H9 (cell line): Measurements from ENCODE around the gene C3. TPM values are rescaled to one million over a fixed set of nuclear protein-coding genes. Genes with fewer than 3 reads are reported as not detected.

Experiments
- DNase-seq: peaks from one replicate; pipeline ENCODE4 v3.0.0-alpha.2; 2017
- H2AFZ ChIP-seq: one replicate; pipeline ENCODE4 v1.6.1; 2013; ENCODE audit warnings: mild to moderate bottlenecking, low read length, control low read depth, moderate library complexity
- H2AK5ac ChIP-seq: 2 replicates; pipeline ENCODE4 v1.6.1; 2013; ENCODE audit warnings: low read length, control low read depth, mixed read lengths; ENCODE audit not compliant: insufficient read length
- H2BK120ac ChIP-seq: one replicate; pipeline ENCODE4 v1.6.1; 2013; ENCODE audit warnings: low read depth, mild to moderate bottlenecking, low read length, control low read depth, inconsistent platforms; ENCODE audit not compliant: poor library complexity, severe bottlenecking
- H2BK12ac ChIP-seq: 2 replicates; pipeline ENCODE4 v1.6.1; 2013; ENCODE audit warnings: low read length, control low read depth, mixed read lengths, low read depth; ENCODE audit not compliant: insufficient read length
- H2BK15ac ChIP-seq: 2 replicates; pipeline ENCODE4 v1.6.1; 2013; ENCODE audit warnings: low read depth, low read length, control low read depth
- H2BK20ac ChIP-seq: one replicate; pipeline ENCODE4 v1.6.1; 2013; ENCODE audit warnings: low read depth, mild to moderate bottlenecking, low read length, control low read depth, inconsistent platforms; ENCODE audit not compliant: poor library complexity, severe bottlenecking
- H2BK5ac ChIP-seq: 2 replicates; pipeline ENCODE4 v1.6.1; 2013; ENCODE audit warnings: low read length, control low read depth, mixed read lengths; ENCODE audit not compliant: insufficient read length
- H3K14ac ChIP-seq: 2 replicates; pipeline ENCODE4 v1.6.1; 2013; ENCODE audit warnings: low read length, control low read depth; ENCODE audit not compliant: insufficient read depth
- H3K18ac ChIP-seq: 2 replicates; pipeline ENCODE4 v1.6.1; 2013; ENCODE audit warnings: low read depth, mild to moderate bottlenecking, mixed read lengths, low read length, control low read depth; ENCODE audit not compliant: insufficient read length
- H3K23ac ChIP-seq: 2 replicates; pipeline ENCODE4 v1.6.1; 2013; ENCODE audit warnings: low read length, control low read depth, mixed read lengths, low read depth; ENCODE audit not compliant: insufficient read length
- H3K23me2 ChIP-seq: 2 replicates; pipeline ENCODE4 v1.6.1; 2013; ENCODE audit warnings: low read depth, mild to moderate bottlenecking, mixed read lengths, low read length, control low read depth; ENCODE audit not compliant: insufficient read length, poor library complexity, severe bottlenecking
- H3K27ac ChIP-seq: 2 replicates; pipeline ENCODE4 v1.5.1; 2013; ENCODE audit warnings: low read length, control low read depth, mixed read lengths, low read depth; ENCODE audit not compliant: insufficient read length
- H3K27me3 ChIP-seq: 2 replicates; pipeline ENCODE4 v1.6.1; 2013; ENCODE audit warnings: low read length, control low read depth, inconsistent platforms; ENCODE audit not compliant: insufficient read depth
- H3K4ac ChIP-seq: 2 replicates; pipeline ENCODE4 v1.6.1; 2013; ENCODE audit warnings: low read depth, mild to moderate bottlenecking, control low read depth, inconsistent platforms, low read length, moderate library complexity
- H3K4me1 ChIP-seq: 2 replicates; pipeline ENCODE4 v1.6.1; 2013; ENCODE audit warnings: low read length, control low read depth, inconsistent platforms; ENCODE audit not compliant: insufficient read depth
- H3K4me2 ChIP-seq: 2 replicates; pipeline ENCODE4 v1.6.1; 2013; ENCODE audit warnings: low read length, control low read depth, mixed read lengths; ENCODE audit not compliant: insufficient read length, insufficient read depth
- H3K56ac ChIP-seq: 2 replicates; pipeline ENCODE4 v1.6.1; 2013; ENCODE audit warnings: low read depth, mild to moderate bottlenecking, mixed read lengths, low read length, control low read depth; ENCODE audit not compliant: insufficient read length
- H3K79me1 ChIP-seq: 2 replicates; pipeline ENCODE4 v1.6.1; 2013; ENCODE audit warnings: low read depth, mild to moderate bottlenecking, moderate library complexity, low read length, control low read depth, inconsistent platforms; ENCODE audit not compliant: insufficient read depth, poor library complexity, severe bottlenecking
- H3K79me2 ChIP-seq: 2 replicates; pipeline ENCODE4 v1.6.1; 2013; ENCODE audit warnings: low read length, control low read depth, inconsistent platforms; ENCODE audit not compliant: insufficient read depth
- H3K9ac ChIP-seq: 2 replicates; pipeline ENCODE4 v1.6.1; 2013; ENCODE audit warnings: low read length, control low read depth, mixed read lengths; ENCODE audit not compliant: insufficient read length; ENCODE audit errors: extremely low read depth
- H3K9me3 ChIP-seq: one replicate; pipeline ENCODE4 v1.6.1; 2013; ENCODE audit warnings: low read depth, low read length, inconsistent platforms; ENCODE audit not compliant: control insufficient read depth
- H3T11ph ChIP-seq: one replicate; pipeline ENCODE4 v1.6.1; 2013; ENCODE audit warnings: mild to moderate bottlenecking, low read length, control low read depth, inconsistent platforms
- H4K20me1 ChIP-seq: one replicate; pipeline ENCODE4 v1.6.1; 2013; ENCODE audit not compliant: control insufficient read depth, insufficient read length, insufficient read depth
- H4K5ac ChIP-seq: 2 replicates; pipeline ENCODE4 v1.6.1; 2013; ENCODE audit warnings: low read depth, mild to moderate bottlenecking, mixed read lengths, low read length, control low read depth; ENCODE audit not compliant: insufficient read length
- H4K8ac ChIP-seq: replicated peaks from 2 replicates; pipeline ENCODE4 v1.6.1; 2013; ENCODE audit warnings: low read length, control low read depth, mixed read lengths, low read depth; ENCODE audit not compliant: insufficient read length
- H4K91ac ChIP-seq: 2 replicates; pipeline ENCODE4 v1.6.1; 2013; ENCODE audit warnings: low read depth, mild to moderate bottlenecking, moderate library complexity, mixed read lengths, low read length, control low read depth; ENCODE audit not compliant: insufficient read length
- H3K27ac Mint-ChIP-seq, 3 experiments: 2 replicates in 2 of 3; 3 replicates in 1 of 3; pipeline ENCODE4 v1.8.0; 2020 to 2021; ENCODE audit warnings: mixed read lengths in 3 of 3, mild to moderate bottlenecking in 1 of 3, moderate library complexity in 1 of 3
- H3K27me3 Mint-ChIP-seq: 2 replicates; pipeline ENCODE4 v1.8.0; 2021; ENCODE audit warnings: low read depth, mild to moderate bottlenecking, moderate library complexity, mixed read lengths
- H3K36me3 Mint-ChIP-seq, 3 experiments: 2 replicates in 2 of 3; 3 replicates in 1 of 3; pipeline ENCODE4 v1.8.0; 2020 to 2021; ENCODE audit warnings: low read depth in 3 of 3, mixed read lengths in 3 of 3; ENCODE audit not compliant: insufficient read depth in 1 of 3
- H3K4me1 Mint-ChIP-seq, 2 experiments: 2 replicates each; pipeline ENCODE4 v1.8.0; 2020; ENCODE audit warnings: mixed read lengths in 2 of 2
- H3K4me3 Mint-ChIP-seq, 2 experiments: 2 replicates in 1 of 2; 3 replicates in 1 of 2; pipeline ENCODE4 v1.8.0; 2020 to 2021; ENCODE audit warnings: mild to moderate bottlenecking in 2 of 2, mixed read lengths in 2 of 2, moderate library complexity in 1 of 2
- H3K9me3 Mint-ChIP-seq, 2 experiments: 2 replicates in 1 of 2; 3 replicates in 1 of 2; pipeline ENCODE4 v1.8.0; 2020; ENCODE audit warnings: mild to moderate bottlenecking in 2 of 2, mixed read lengths in 2 of 2, moderate library complexity in 1 of 2
- CTCF ChIP-seq: fragments of 200-600 bp; sonication (generic); conservative IDR thresholded peaks from 3 replicates; pipeline ENCODE4 v1.8.0; 2021; ENCODE audit warnings: antibody characterized with exemption, mild to moderate bottlenecking
- WGBS: extraction: QIAGEN DNeasy Blood & Tissue Kit; methylation state at CpG from one replicate; pipeline ENCODE4 v1.1.7; 2013; ENCODE audit warnings: missing lambda C conversion rate, low lambda C conversion rate, mixed read lengths; ENCODE audit not compliant: insufficient read length; ENCODE audit errors: extremely low coverage; 5-methylcytosine and 5-hydroxymethylcytosine counted together
- total RNA-seq: library from RNA; stranded (reverse); gene quantifications from 2 replicates; pipeline ENCODE4 v1.2.1, GENCODE V29; 2021

Gene C3
- total RNA-seq, 1 experiment from 2014 or later, result 5.9 TPM

DNA sequence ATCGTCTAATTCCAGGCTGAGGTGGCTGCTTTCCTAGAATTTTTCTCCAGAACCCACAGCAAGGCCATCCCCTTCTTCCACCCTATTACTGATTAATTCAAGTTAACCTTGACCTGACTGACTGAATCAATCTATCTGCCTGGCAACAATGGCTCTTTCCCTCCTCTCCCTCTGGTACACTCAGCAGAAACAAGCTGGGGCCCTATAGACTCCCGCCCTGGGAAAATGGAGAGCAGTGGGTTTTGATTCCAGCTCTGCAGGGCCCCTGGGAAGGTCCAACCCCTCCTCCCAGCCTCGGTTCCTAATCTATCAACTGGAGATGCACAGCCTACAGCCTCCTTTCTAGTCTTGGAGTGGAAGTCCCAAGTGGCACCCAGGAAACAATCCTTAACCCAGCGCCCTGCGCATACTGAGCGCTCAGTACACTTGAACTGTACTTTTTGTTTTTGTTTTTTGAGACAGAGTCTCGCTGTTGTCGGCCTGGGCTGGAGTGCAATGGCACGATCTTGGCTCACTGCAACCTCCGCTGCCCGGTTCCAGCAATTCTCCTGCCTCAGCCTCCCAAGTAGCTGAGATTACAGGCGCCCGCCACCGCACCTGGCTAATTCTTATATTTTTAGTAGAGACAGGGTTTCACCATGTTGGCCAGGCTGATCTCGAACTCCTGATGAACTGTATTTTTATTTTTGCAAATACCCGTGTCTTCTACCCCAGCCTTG, 5.2 kb upstream of the C3 start:
- H3K79me2 ChIP-seq, result no peaks in the 10 kb centered on the region
- no peaks in the 10 kb centered on the region; the same call in 1 of the 2 replicates for H3K4me1 ChIP-seq
- H3K27ac ChIP-seq, result no peak overlapping the region
- no peak overlapping the region for H4K8ac ChIP-seq
- H3K9me3 Mint-ChIP-seq, result peaks cover 0 to 2% of the 10 kb centered on the region in 2 experiments; a peak in 1 of 5 replicates
- no peak overlapping the region for H2BK5ac ChIP-seq
- no peak for DNase-seq
- no peaks in the 10 kb centered on the region for H3K79me1 ChIP-seq
- no peak overlapping the region for H3K14ac ChIP-seq
- H3K4me1 Mint-ChIP-seq, result peaks cover 10 to 39% of the 10 kb centered on the region in 2 experiments
- H2AK5ac ChIP-seq, result no peak overlapping the region
- no peaks in the 10 kb centered on the region; a peak in 1 of 7 replicates for H3K36me3 Mint-ChIP-seq
- no peak overlapping the region for H3K4me3 Mint-ChIP-seq
- no peak overlapping the region for H3K23ac ChIP-seq
- no peaks in the 10 kb centered on the region for H3K23me2 ChIP-seq
- no peak overlapping the region for H3K4me2 ChIP-seq
- H2BK20ac ChIP-seq, result no peak overlapping the region
- H3K9ac ChIP-seq, result no peak overlapping the region
- no peak overlapping the region for H2BK120ac ChIP-seq
- H3K9me3 ChIP-seq, result no peaks in the 10 kb centered on the region
- H3K56ac ChIP-seq, result no peak overlapping the region
- no CpG with 5 or more reads among the region's 16 CpGs for WGBS
- no peak overlapping the region for H4K91ac ChIP-seq
- no peaks in the 10 kb centered on the region for H4K20me1 ChIP-seq
- H3K27me3 ChIP-seq, result no peaks in the 10 kb centered on the region
- H3K27ac Mint-ChIP-seq, result no peak overlapping the region
- no peak overlapping the region for H2BK15ac ChIP-seq
- no peak for TF ChIP-seq CTCF
- H3K18ac ChIP-seq, result no peak overlapping the region
- H4K5ac ChIP-seq, result no peak overlapping the region
- no peak overlapping the region for H2AFZ ChIP-seq
- H3K27me3 Mint-ChIP-seq, result no peaks in the 10 kb centered on the region; the same call in 1 of the 2 replicates
- no peak overlapping the region for H3K4ac ChIP-seq
- H3T11ph ChIP-seq, result no peak overlapping the region
- no peak overlapping the region for H2BK12ac ChIP-seq
